Adrenal gland (tissue), 5 donors: ENCODE measurements around the gene ATRN.

Experiments used
- CTCF ChIP-seq, 6 experiments: fragments of 450-650 bp in 4 of 6; fragments of 200-600 bp in 2 of 6; sonication (generic) in 1 of 6; IDR thresholded peaks; 1 replicate in 5 of 6; 2 replicates in 1 of 6; pipeline versions ENCODE4 v1.5.1 to v1.8.0; 2016 to 2021; ENCODE audit warnings: antibody characterized with exemption in 6 of 6, mild to moderate bottlenecking in 2 of 6, moderate library complexity in 1 of 6
- POLR2A ChIP-seq, 2 donors: fragments of 450-650 bp; IDR thresholded peaks; one replicate each; pipeline ENCODE4 v1.6.1; 2017; ENCODE audit warnings: antibody characterized with exemption in 2 of 2, mild to moderate bottlenecking in 2 of 2, moderate library complexity in 1 of 2
- donor health status: DM: no; HTN: no; CAD: no.

DNA sequence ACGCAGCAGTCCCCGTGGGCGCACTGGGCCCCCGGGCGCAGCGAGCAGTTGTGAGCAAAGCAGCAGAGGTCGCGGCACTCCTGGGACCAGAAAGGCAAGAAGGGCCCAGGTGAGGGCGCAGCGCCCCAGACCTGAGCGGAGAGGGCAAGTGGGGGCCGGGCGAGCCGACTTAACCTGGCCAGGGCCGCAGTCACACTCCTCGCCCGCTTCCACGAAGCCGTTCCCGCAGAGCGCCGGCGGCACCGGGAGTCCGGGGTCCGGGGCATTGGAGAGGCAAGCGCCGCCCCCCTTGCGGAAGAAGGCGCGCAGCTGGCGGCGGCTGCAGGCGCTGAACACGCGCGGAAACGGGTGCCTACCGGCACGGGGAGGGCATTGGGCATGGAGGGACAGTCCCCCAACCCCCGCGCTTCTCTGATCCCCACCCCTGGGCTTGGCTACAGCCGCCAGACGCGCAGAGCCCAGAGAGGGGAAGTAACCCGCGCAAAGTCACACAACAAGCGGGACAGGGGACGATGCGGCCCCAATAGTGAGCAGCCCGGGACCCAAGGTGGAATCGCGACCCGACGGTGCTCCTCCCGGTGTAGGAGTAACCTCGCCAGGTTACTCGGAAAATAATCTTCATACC, 201.8 kb downstream of the ATRN start:
- TF ChIP-seq POLR2A (IDR thresholded peaks at IDR 0.05) (no peak), CTCF (IDR thresholded peaks at IDR 0.05) (no peak)
